Gastroesophageal sphincter (tissue), 3 donors: ENCODE data around the gene IMMP2L.

Experiments
- EP300 ChIP-seq: sonication (generic); formaldehyde crosslinking; IDR thresholded peaks from one replicate; pipeline ENCODE4 v1.6.1; 2017; ENCODE audit warnings: antibody characterized with exemption, mild to moderate bottlenecking
- POLR2A ChIP-seq, 2 donors: fragments of 450-650 bp; IDR thresholded peaks; one replicate each; pipeline ENCODE4 v1.6.1; 2017; ENCODE audit warnings: antibody characterized with exemption in 2 of 2, mild to moderate bottlenecking in 2 of 2, moderate library complexity in 1 of 2
- POLR2AphosphoS5 ChIP-seq: sonication (generic); formaldehyde crosslinking; IDR thresholded peaks from one replicate; pipeline ENCODE4 v1.6.1; 2017; ENCODE audit warnings: antibody characterized with exemption
- TF ChIP-seq, protein P1 (sequence below), 4 experiments: fragments of 200-600 bp in 2 of 4; fragments of 450-650 bp in 2 of 4; sonication (generic) in 1 of 4; IDR thresholded peaks; one replicate each; pipeline ENCODE4 v1.5.1; 2017 to 2019; ENCODE audit warnings: antibody characterized with exemption in 4 of 4, mild to moderate bottlenecking in 2 of 4, moderate library complexity in 2 of 4

DNA sequence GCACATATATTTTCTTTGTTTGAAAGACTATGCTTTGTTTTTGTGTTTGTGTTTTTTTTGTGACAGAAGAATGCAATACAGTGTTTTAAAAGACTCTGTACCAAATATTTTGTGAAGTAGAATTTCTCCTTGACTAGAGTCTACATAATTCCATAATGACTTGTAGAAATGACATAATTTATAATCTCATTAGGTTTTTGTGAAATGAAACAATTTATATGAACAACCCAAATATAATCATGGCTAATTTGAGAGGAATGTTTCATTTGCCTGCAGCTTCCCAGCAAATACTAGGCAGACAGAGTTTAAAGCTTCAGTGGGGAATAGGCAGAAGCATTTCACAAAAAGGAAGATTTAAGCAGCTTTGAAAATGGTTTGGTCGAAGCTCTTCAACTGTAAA lies 686.9 kb downstream of the IMMP2L start:
- TF ChIP-seq, protein P1, sequence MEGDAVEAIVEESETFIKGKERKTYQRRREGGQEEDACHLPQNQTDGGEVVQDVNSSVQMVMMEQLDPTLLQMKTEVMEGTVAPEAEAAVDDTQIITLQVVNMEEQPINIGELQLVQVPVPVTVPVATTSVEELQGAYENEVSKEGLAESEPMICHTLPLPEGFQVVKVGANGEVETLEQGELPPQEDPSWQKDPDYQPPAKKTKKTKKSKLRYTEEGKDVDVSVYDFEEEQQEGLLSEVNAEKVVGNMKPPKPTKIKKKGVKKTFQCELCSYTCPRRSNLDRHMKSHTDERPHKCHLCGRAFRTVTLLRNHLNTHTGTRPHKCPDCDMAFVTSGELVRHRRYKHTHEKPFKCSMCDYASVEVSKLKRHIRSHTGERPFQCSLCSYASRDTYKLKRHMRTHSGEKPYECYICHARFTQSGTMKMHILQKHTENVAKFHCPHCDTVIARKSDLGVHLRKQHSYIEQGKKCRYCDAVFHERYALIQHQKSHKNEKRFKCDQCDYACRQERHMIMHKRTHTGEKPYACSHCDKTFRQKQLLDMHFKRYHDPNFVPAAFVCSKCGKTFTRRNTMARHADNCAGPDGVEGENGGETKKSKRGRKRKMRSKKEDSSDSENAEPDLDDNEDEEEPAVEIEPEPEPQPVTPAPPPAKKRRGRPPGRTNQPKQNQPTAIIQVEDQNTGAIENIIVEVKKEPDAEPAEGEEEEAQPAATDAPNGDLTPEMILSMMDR (IDR thresholded peaks at IDR 0.05) = no peak
- TF ChIP-seq POLR2AphosphoS5 (no peak), POLR2A (IDR thresholded peaks at IDR 0.05) (no peak), EP300 (no peak)
